Urinary bladder (tissue), 4 donors: ENCODE results near the gene WNT3A. TPM values are rescaled to one million over a fixed set of nuclear protein-coding genes. Genes with fewer than 3 reads are reported as not detected.
"Not testable (repeated sequence)": the region's sequence is repeated elsewhere in the genome, so short reads cannot be mapped to it uniquely, and the experiment has no call there.

Experiments used
- DNase-seq: peaks from one replicate; pipeline ENCODE4 v3.0.0-alpha.2; 2015; ENCODE audit errors: extremely low spot score
- H3K27ac ChIP-seq: one replicate; pipeline ENCODE4 v1.5.1; 2013; ENCODE audit warnings: low read depth, mild to moderate bottlenecking, moderate library complexity
- H3K36me3 ChIP-seq: one replicate; pipeline ENCODE4 v1.6.1; 2013; ENCODE audit warnings: mild to moderate bottlenecking, moderate library complexity; ENCODE audit not compliant: insufficient read depth
- H3K4me1 ChIP-seq: one replicate; pipeline ENCODE4 v1.6.1; 2013; ENCODE audit warnings: mild to moderate bottlenecking, moderate library complexity; ENCODE audit not compliant: insufficient read depth
- H3K4me3 ChIP-seq: one replicate; pipeline ENCODE4 v1.5.1; 2013; ENCODE audit warnings: low read depth, low read length
- whole genome bisulfite sequencing: extraction: QIAGEN DNeasy Blood & Tissue Kit; methylation state at CpG from one replicate; pipeline ENCODE4 v1.1.7; 2013; 5-methylcytosine and 5-hydroxymethylcytosine counted together
- polyA plus RNA-seq: library from polyadenylated mRNA; stranded (reverse); fragments of 200-250 nt; gene quantifications from one replicate; pipeline ENCODE4 v1.2.3, GENCODE V29; 2013
- total RNA-seq: library from RNA; depleted of rRNA; stranded (reverse); fragments of >200 nt; gene quantifications from one replicate; pipeline ENCODE4 v1.2.3, GENCODE V29; 2014
- donor health status: healthy with polysubstance abuse.
- donor health status: healthy.

The WNT3A gene
- total and polyA plus RNA-seq, 2 donors: not detected

GRCh38 chr1:227975583-227976283 is 31.1 kb upstream of the WNT3A start:
- H3K27ac ChIP-seq, DNase-seq, H3K4me1 ChIP-seq, H3K36me3 ChIP-seq, H3K4me3 ChIP-seq: not testable (repeated sequence)
- 87% methylated on average over 17 of the region's 21 CpGs for WGBS

GRCh38 chr1:227987181-227987580 is 19.6 kb upstream of the WNT3A start:
- DNase-seq: no peak
- H3K4me3 ChIP-seq: no peak overlapping the region
- H3K27ac ChIP-seq: no peak overlapping the region
- no peaks in the 10 kb centered on the region for H3K4me1 ChIP-seq
- WGBS: 93% methylated on average over 2 of the region's 2 CpGs
- H3K36me3 ChIP-seq: no peaks in the 10 kb centered on the region

- Histone ChIP-seq H3K4me1 (no peaks in the 10 kb centered on the region), H3K27ac (no peak overlapping the region), H3K4me3 (no peak overlapping the region), H3K36me3 (no peaks in the 10 kb centered on the region)
- WGBS: 62% methylated on average over 7 of the region's 7 CpGs
- no peak for DNase-seq
Observed at GRCh38 chr1:227994632-227995300, 12.0 kb upstream of the WNT3A start.

GRCh38 chr1:227996187-227996950 is 10.4 kb upstream of the WNT3A start:
- Histone ChIP-seq H3K27ac (no peak overlapping the region), H3K36me3 (no peaks in the 10 kb centered on the region), H3K4me3 (no peak overlapping the region), H3K4me1 (no peaks in the 10 kb centered on the region)
- WGBS: 12% methylated on average over 1 of the region's 1 CpG
- DNase-seq: no peak

GRCh38 chr1:227998374-227999055 is 8.3 kb upstream of the WNT3A start:
- Histone ChIP-seq H3K4me1 (no peaks in the 10 kb centered on the region), H3K27ac (no peak overlapping the region), H3K36me3 (no peaks in the 10 kb centered on the region), H3K4me3 (no peak overlapping the region)
- 72% methylated on average over 6 of the region's 6 CpGs for whole genome bisulfite sequencing
- DNase-seq: no peak

- no peaks in the 10 kb centered on the region for H3K4me1 ChIP-seq
- WGBS: 25% methylated on average over 7 of the region's 7 CpGs
- no peak for DNase-seq
Observed at GRCh38 chr1:227999056-227999930, 7.5 kb upstream of the WNT3A start.

GRCh38 chr1:228000416-228000815 is 6.4 kb upstream of the WNT3A start:
- DNase-seq: no peak
- no peak overlapping the region for H3K4me3 ChIP-seq
- H3K27ac ChIP-seq: no peak overlapping the region
- H3K4me1 ChIP-seq: no peaks in the 10 kb centered on the region
- 94% methylated on average over 5 of the region's 5 CpGs for WGBS
- no peaks in the 10 kb centered on the region for H3K36me3 ChIP-seq

More at GRCh38 chr1:227999056-227999930, 7.5 kb upstream of the WNT3A start:
- Histone ChIP-seq H3K36me3 (no peaks in the 10 kb centered on the region), H3K27ac (no peak overlapping the region), H3K4me3 (no peak overlapping the region)

GRCh38 chr1:228000836-228001563 is 5.8 kb upstream of the WNT3A start:
- H3K27ac ChIP-seq: no peak overlapping the region
- 86% methylated on average over 13 of the region's 13 CpGs for WGBS
- H3K36me3 ChIP-seq: no peaks in the 10 kb centered on the region
- H3K4me1 ChIP-seq: no peaks in the 10 kb centered on the region
- H3K4me3 ChIP-seq: no peak overlapping the region
- DNase-seq: no peak

GRCh38 chr1:228001738-228002535 is 4.9 kb upstream of the WNT3A start:
- WGBS: 75% methylated on average over 15 of the region's 15 CpGs
- DNase-seq: no peak
- Histone ChIP-seq H3K4me1 (no peaks in the 10 kb centered on the region), H3K4me3 (no peak overlapping the region), H3K36me3 (no peaks in the 10 kb centered on the region), H3K27ac (no peak overlapping the region)

- no peak overlapping the region for H3K4me3 ChIP-seq
- H3K36me3 ChIP-seq: no peaks in the 10 kb centered on the region
- H3K4me1 ChIP-seq: no peaks in the 10 kb centered on the region
- H3K27ac ChIP-seq: no peak overlapping the region
- DNase-seq: no peak
- WGBS: 78% methylated on average over 3 of the region's 3 CpGs
Observed at GRCh38 chr1:228002792-228003191, 4.0 kb upstream of the WNT3A start.

- Histone ChIP-seq H3K4me1 (no peaks in the 10 kb centered on the region), H3K27ac (no peak overlapping the region), H3K4me3 (no peak overlapping the region), H3K36me3 (no peaks in the 10 kb centered on the region)
- no peak for DNase-seq
- WGBS: 49% methylated on average over 14 of the region's 14 CpGs
Observed at GRCh38 chr1:228003461-228004330, 3.1 kb upstream of the WNT3A start.
